Gastroesophageal sphincter (tissue), 4 donors: Measurements from ENCODE around the gene ROBO1. TPM values are rescaled to one million over a fixed set of nuclear protein-coding genes. Genes with fewer than 3 reads are reported as not detected.

ENCODE experiments used
- ATAC-seq: fragments of 150-250 bp; one replicate; pipeline ENCODE4 v1.9.1; 2016; ENCODE audit warnings: mild to moderate bottlenecking, moderate library complexity
- H3K27ac ChIP-seq, 4 donors: fragments of 200-600 bp; sonication (generic) in 3 of 4; 1 replicate in 3 of 4; 2 replicates in 1 of 4; pipeline ENCODE4 v1.5.1; 2016 to 2019
- H3K27me3 ChIP-seq: fragments of 200-600 bp; sonication (generic); one replicate; pipeline ENCODE4 v1.5.1; 2019
- H3K36me3 ChIP-seq, 2 donors: fragments of 200-600 bp; sonication (generic); one replicate each; pipeline ENCODE4 v1.5.1; 2019; ENCODE audit warnings: control low read depth in 1 of 2
- H3K4me1 ChIP-seq, 3 donors: fragments of 200-600 bp; sonication (generic); 1 replicate in 2 of 3; 2 replicates in 1 of 3; pipeline ENCODE4 v1.5.1; 2016 to 2019; ENCODE audit warnings: control low read depth in 2 of 3
- H3K4me3 ChIP-seq, 2 donors: fragments of 200-600 bp; sonication (generic); one replicate each; pipeline ENCODE4 v1.5.1; 2019; ENCODE audit warnings: mild to moderate bottlenecking in 1 of 2, moderate library complexity in 1 of 2
- H3K9me3 ChIP-seq, 3 donors: fragments of 200-600 bp; sonication (generic); one replicate each; pipeline ENCODE4 v1.5.1; 2017 to 2019; ENCODE audit warnings: control low read depth in 2 of 3
- EP300 ChIP-seq: sonication (generic); formaldehyde crosslinking; IDR thresholded peaks from one replicate; pipeline ENCODE4 v1.6.1; 2017; ENCODE audit warnings: antibody characterized with exemption, mild to moderate bottlenecking
- POLR2A ChIP-seq, 2 donors: fragments of 450-650 bp; IDR thresholded peaks; one replicate each; pipeline ENCODE4 v1.6.1; 2017; ENCODE audit warnings: antibody characterized with exemption in 2 of 2, mild to moderate bottlenecking in 2 of 2, moderate library complexity in 1 of 2
- POLR2AphosphoS5 ChIP-seq: sonication (generic); formaldehyde crosslinking; IDR thresholded peaks from one replicate; pipeline ENCODE4 v1.6.1; 2017; ENCODE audit warnings: antibody characterized with exemption
- WGBS, 2 donors: methylation state at CpG; one replicate each; pipeline ENCODE4 v1.1.5; 2018; ENCODE audit warnings: low coverage in 1 of 2; 5-methylcytosine and 5-hydroxymethylcytosine counted together
- total RNA-seq, 4 donors: library from RNA; depleted of rRNA; stranded (reverse); fragments of >200 nt; gene quantifications; one replicate each; pipeline ENCODE4 v1.1.0, GENCODE V29; 2016
- TF ChIP-seq, protein P1 (sequence below), 4 experiments: fragments of 200-600 bp in 2 of 4; fragments of 450-650 bp in 2 of 4; sonication (generic) in 1 of 4; IDR thresholded peaks; one replicate each; pipeline ENCODE4 v1.5.1; 2017 to 2019; ENCODE audit warnings: antibody characterized with exemption in 4 of 4, mild to moderate bottlenecking in 2 of 4, moderate library complexity in 2 of 4

ROBO1 gene
- total RNA-seq, 4 donors from 2014 or later: 9.7 to 15.3 (median 12.9) TPM

DNA sequence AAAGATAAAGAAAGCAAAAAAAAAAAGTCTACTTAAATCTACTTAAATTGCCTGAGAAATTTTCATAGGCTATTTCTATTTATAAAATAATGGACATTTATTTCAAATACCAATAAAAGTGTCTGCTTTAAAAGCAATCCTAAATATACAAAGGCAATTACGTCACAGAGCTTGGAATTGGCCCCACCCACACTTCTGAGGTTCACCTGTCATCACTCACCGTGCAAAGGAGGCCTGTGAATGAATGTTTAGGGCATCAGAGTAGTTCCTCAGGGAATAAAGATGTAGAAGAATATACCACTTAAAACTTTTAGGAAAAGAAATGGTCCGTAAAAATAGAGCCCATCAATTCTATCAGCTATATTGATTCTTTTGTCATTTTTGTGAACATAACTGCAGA is 621.8 kb downstream of the ROBO1 start:
- H3K27me3 ChIP-seq: no peaks in the 10 kb centered on the region
- H3K36me3 ChIP-seq: no peaks in the 10 kb centered on the region
- TF ChIP-seq POLR2A (IDR thresholded peaks at IDR 0.05) (no peak), EP300 (no peak), POLR2AphosphoS5 (no peak)
- TF ChIP-seq, protein P1, sequence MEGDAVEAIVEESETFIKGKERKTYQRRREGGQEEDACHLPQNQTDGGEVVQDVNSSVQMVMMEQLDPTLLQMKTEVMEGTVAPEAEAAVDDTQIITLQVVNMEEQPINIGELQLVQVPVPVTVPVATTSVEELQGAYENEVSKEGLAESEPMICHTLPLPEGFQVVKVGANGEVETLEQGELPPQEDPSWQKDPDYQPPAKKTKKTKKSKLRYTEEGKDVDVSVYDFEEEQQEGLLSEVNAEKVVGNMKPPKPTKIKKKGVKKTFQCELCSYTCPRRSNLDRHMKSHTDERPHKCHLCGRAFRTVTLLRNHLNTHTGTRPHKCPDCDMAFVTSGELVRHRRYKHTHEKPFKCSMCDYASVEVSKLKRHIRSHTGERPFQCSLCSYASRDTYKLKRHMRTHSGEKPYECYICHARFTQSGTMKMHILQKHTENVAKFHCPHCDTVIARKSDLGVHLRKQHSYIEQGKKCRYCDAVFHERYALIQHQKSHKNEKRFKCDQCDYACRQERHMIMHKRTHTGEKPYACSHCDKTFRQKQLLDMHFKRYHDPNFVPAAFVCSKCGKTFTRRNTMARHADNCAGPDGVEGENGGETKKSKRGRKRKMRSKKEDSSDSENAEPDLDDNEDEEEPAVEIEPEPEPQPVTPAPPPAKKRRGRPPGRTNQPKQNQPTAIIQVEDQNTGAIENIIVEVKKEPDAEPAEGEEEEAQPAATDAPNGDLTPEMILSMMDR (IDR thresholded peaks at IDR 0.05): no peak
- 83 to 91% methylated on average over 3 of the region's 3 CpGs for WGBS, 2 donors
- no peaks in the 10 kb centered on the region for H3K9me3 ChIP-seq
- no peaks in the 10 kb centered on the region for H3K4me1 ChIP-seq
- ATAC-seq: no peak
- no peak overlapping the region for H3K27ac ChIP-seq
- H3K4me3 ChIP-seq: no peak overlapping the region

- Histone ChIP-seq H3K36me3 (no peaks in the 10 kb centered on the region), H3K4me3 (no peak overlapping the region)
- WGBS, 2 donors: 67 to 83% methylated on average over 3 of the region's 3 CpGs
Measured at GRCh38 chr3:79140708-79141107, 627.1 kb downstream of the ROBO1 start.

GRCh38 chr3:79139395-79140068 is 628.3 kb downstream of the ROBO1 start:
- no peaks in the 10 kb centered on the region for H3K36me3 ChIP-seq
- H3K4me3 ChIP-seq: no peak overlapping the region
- TF ChIP-seq POLR2A (IDR thresholded peaks at IDR 0.05) (no peak), EP300 (no peak), POLR2AphosphoS5 (no peak)
- TF ChIP-seq, protein P1 (IDR thresholded peaks at IDR 0.05): no peak
- no peak overlapping the region for H3K27ac ChIP-seq
- no peaks in the 10 kb centered on the region for H3K9me3 ChIP-seq
- 66% methylated on average over 6 to 7 of the region's 7 CpGs for WGBS, 2 donors
- no peaks in the 10 kb centered on the region for H3K27me3 ChIP-seq
- H3K4me1 ChIP-seq: no peaks in the 10 kb centered on the region
- no peak for ATAC-seq

More at GRCh38 chr3:79140708-79141107, 627.1 kb downstream of the ROBO1 start:
- Histone ChIP-seq H3K27me3 (no peaks in the 10 kb centered on the region), H3K4me1 (no peaks in the 10 kb centered on the region), H3K9me3 (no peaks in the 10 kb centered on the region), H3K27ac (no peak overlapping the region)
- TF ChIP-seq POLR2AphosphoS5 (no peak), POLR2A (IDR thresholded peaks at IDR 0.05) (no peak), EP300 (no peak)
- TF ChIP-seq, protein P1 (IDR thresholded peaks at IDR 0.05): no peak
- ATAC-seq: no peak

DNA sequence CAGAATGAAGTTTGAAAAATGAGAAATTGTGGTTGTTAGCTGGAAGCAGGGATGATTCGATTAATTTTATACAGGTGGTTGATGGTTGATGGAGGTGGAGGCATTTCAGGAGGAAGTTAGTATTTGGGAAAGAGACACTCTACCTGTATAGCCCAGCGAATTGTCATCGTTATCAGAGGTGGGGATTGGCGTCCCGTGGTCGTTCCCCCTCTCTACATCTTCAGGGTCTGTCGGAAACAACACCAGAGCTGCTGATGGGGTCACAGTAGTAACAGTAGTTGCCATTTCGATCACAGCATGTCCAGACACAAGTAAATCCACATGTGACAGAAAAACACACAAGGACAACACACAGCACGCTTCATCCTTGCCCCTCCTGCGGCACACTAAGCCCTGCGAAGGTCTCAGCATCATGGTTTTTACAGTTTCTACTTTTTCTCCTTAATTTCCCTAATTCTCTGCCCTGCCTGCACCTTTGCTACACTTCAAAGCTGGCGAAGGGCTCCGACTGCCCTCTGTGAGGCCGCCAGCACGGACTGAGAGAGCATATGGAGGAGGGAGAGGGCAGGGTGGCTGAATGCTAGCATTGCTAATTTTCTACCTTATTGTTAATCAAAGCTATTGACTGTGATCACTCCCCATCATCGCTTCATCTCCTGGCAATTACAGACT is 642.3 kb downstream of the ROBO1 start:
- Histone ChIP-seq H3K4me3 (no peak overlapping the region), H3K36me3 (no peaks in the 10 kb centered on the region), H3K9me3 (no peaks in the 10 kb centered on the region), H3K4me1 (no peaks in the 10 kb centered on the region), H3K27ac (no peak overlapping the region), H3K27me3 (no peaks in the 10 kb centered on the region)
- ATAC-seq: no peak
- TF ChIP-seq POLR2AphosphoS5 (no peak), POLR2A (IDR thresholded peaks at IDR 0.05) (no peak), EP300 (no peak)
- TF ChIP-seq, protein P1 (IDR thresholded peaks at IDR 0.05): no peak
- WGBS, 2 donors: 61 to 64% methylated on average over 10 to 11 of the region's 16 CpGs

DNA sequence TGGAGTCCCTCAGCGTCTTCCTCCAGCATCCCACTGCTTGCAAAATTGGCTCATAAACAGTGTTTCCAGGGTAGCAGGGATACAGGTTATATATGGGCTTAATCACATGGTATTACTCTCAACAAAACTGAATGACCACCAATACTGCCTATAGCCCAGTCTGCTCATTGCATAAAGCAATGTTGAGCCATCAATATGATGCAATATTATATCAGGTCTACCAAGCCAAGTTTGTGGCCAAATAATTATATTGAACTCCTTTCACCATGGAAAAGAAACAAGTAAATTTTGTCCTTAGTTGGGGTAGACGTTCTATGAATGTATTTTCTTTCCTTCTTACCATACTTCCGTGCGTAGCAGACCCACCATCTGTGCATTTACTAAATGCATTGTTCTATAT is 652.3 kb downstream of the ROBO1 start:
- ATAC-seq: no peak

More for the DNA sequence above, 652.3 kb downstream of the ROBO1 start:
- H3K27me3 ChIP-seq: no peaks in the 10 kb centered on the region
- no peak overlapping the region for H3K27ac ChIP-seq
- H3K9me3 ChIP-seq: no peaks in the 10 kb centered on the region
- TF ChIP-seq, protein P1 (IDR thresholded peaks at IDR 0.05): no peak
- no peak for TF ChIP-seq POLR2AphosphoS5
- no peak for TF ChIP-seq POLR2A (IDR thresholded peaks at IDR 0.05)
- TF ChIP-seq EP300: no peak
- H3K4me3 ChIP-seq: no peak overlapping the region
- WGBS, 2 donors: 87 to 96% methylated on average over 3 to 4 of the region's 4 CpGs
- no peaks in the 10 kb centered on the region for H3K36me3 ChIP-seq
- H3K4me1 ChIP-seq: no peaks in the 10 kb centered on the region
